SU-DHL-6 (cell line): Measurements from ENCODE around the gene RBM48.

Experiments used
- H2AFZ ChIP-seq: fragments of 200-600 bp; sonication (generic); 2 replicates; pipeline ENCODE4 v1.6.1; 2014; ENCODE audit warnings: low read depth, mild to moderate bottlenecking, moderate library complexity, mixed read lengths, antibody characterized with exemption, low read length; ENCODE audit not compliant: severe bottlenecking
- H3F3A ChIP-seq: fragments of 200-600 bp; shearing (Covaris generic); 2 replicates; pipeline ENCODE4 v1.6.0; 2016; ENCODE audit warnings: antibody characterized with exemption, mild to moderate bottlenecking; ENCODE audit not compliant: insufficient read depth
- H3K27ac ChIP-seq: fragments of 200-600 bp; sonication (generic); 2 replicates; pipeline ENCODE4 v1.5.1; 2016; ENCODE audit warnings: low read depth, mild to moderate bottlenecking, low read length, moderate library complexity, mixed read lengths
- H3K27me3 ChIP-seq: fragments of 200-600 bp; sonication (generic), shearing (Covaris generic); 2 replicates; pipeline ENCODE4 v1.6.0; 2014; ENCODE audit warnings: mild to moderate bottlenecking, low read length
- H3K36me3 ChIP-seq: fragments of 200-600 bp; sonication (generic); 2 replicates; pipeline ENCODE4 v1.6.1; 2014; ENCODE audit warnings: mild to moderate bottlenecking, low read length, mixed read lengths
- H3K4me2 ChIP-seq: fragments of 300-600, 200-600 bp; shearing (Covaris generic), sonication (generic); 2 replicates; pipeline ENCODE4 v1.6.0; 2014; ENCODE audit warnings: low read length, low read depth, mild to moderate bottlenecking; ENCODE audit not compliant: poor library complexity, severe bottlenecking
- H3K4me3 ChIP-seq: fragments of 200-600 bp; sonication (generic); 2 replicates; pipeline ENCODE4 v1.5.1; 2014; ENCODE audit warnings: antibody characterized with exemption, low read length, mild to moderate bottlenecking, mixed read lengths; ENCODE audit not compliant: insufficient read depth, poor library complexity, severe bottlenecking
- H3K79me2 ChIP-seq: fragments of 200-600 bp; sonication (generic); 2 replicates; pipeline ENCODE4 v1.6.1; 2014; ENCODE audit warnings: mild to moderate bottlenecking, low read length, moderate library complexity; ENCODE audit not compliant: insufficient read depth
- H3K9ac ChIP-seq: fragments of 200-600 bp; sonication (generic); 2 replicates; pipeline ENCODE4 v1.7.0; 2014; ENCODE audit warnings: mild to moderate bottlenecking, low read length
- H3K9me2 ChIP-seq: fragments of 200-600 bp; sonication (generic); replicated peaks from 2 replicates; pipeline ENCODE4 v1.6.1; 2014; ENCODE audit warnings: low read length; ENCODE audit not compliant: insufficient read depth
- H3K9me3 ChIP-seq: fragments of 200-600 bp; sonication (generic); 2 replicates; pipeline ENCODE4 v1.6.1; 2014; ENCODE audit warnings: low read length, mixed read lengths; ENCODE audit not compliant: insufficient read depth
- H4K20me1 ChIP-seq: fragments of 200-600 bp; sonication (generic); 2 replicates; pipeline ENCODE4 v1.6.1; 2014; ENCODE audit warnings: low read depth, mild to moderate bottlenecking, antibody characterized with exemption, low read length, moderate library complexity, mixed read lengths
- CTCF ChIP-seq: fragments of 200-600 bp; sonication (generic); IDR thresholded peaks from one replicate; pipeline ENCODE4 v1.5.1; 2017; ENCODE audit warnings: antibody characterized with exemption, mild to moderate bottlenecking, low read length, moderate library complexity; ENCODE audit not compliant: insufficient read depth, poor library complexity, severe bottlenecking
- EZH2phosphoT487 ChIP-seq: fragments of 200-600 bp; sonication (generic), shearing (Covaris generic); conservative IDR thresholded peaks from 2 replicates; pipeline ENCODE4 v1.6.1; 2018; ENCODE audit warnings: mild to moderate bottlenecking, antibody characterized with exemption, low read length, moderate library complexity, mixed read lengths

RBM48 gene

GRCh38 chr7:92503767-92504166 is 24.8 kb upstream of the RBM48 start:
- Histone ChIP-seq H3K27me3 (no peaks in the 10 kb centered on the region), H3K79me2 (no peaks in the 10 kb centered on the region), H4K20me1 (no peaks in the 10 kb centered on the region), H2AFZ (no peak overlapping the region), H3K36me3 (peaks cover 56% of the 10 kb centered on the region), H3K9me3 (no peaks in the 10 kb centered on the region), H3K9ac (no peak overlapping the region), H3K4me2 (no peak overlapping the region), H3K9me2 (no peaks in the 10 kb centered on the region), H3K27ac (no peak overlapping the region), H3F3A (no peaks in the 10 kb centered on the region; the same call in 1 of the 2 replicates), H3K4me3 (no peak overlapping the region)
- TF ChIP-seq CTCF (no peak), EZH2phosphoT487 (no peak)

GRCh38 chr7:92504563-92504962 is 24.0 kb upstream of the RBM48 start:
- H3K4me3 ChIP-seq, result no peak overlapping the region
- H2AFZ ChIP-seq, result no peak overlapping the region
- H4K20me1 ChIP-seq, result no peaks in the 10 kb centered on the region
- no peaks in the 10 kb centered on the region for H3K9me2 ChIP-seq
- TF ChIP-seq CTCF, result no peak
- TF ChIP-seq EZH2phosphoT487, result no peak
- H3K9me3 ChIP-seq, result no peaks in the 10 kb centered on the region
- no peaks in the 10 kb centered on the region for H3K27me3 ChIP-seq
- no peak overlapping the region for H3K27ac ChIP-seq
- no peak overlapping the region for H3K4me2 ChIP-seq
- peaks cover 52% of the 10 kb centered on the region for H3K36me3 ChIP-seq
- H3F3A ChIP-seq, result no peaks in the 10 kb centered on the region; the same call in 1 of the 2 replicates
- H3K79me2 ChIP-seq, result no peaks in the 10 kb centered on the region
- no peak overlapping the region for H3K9ac ChIP-seq

GRCh38 chr7:92506363-92506762 is 22.2 kb upstream of the RBM48 start:
- Histone ChIP-seq H3K4me2 (no peak overlapping the region), H3F3A (no peaks in the 10 kb centered on the region; the same call in 1 of the 2 replicates), H3K4me3 (no peak overlapping the region), H3K27ac (no peak overlapping the region), H3K9me3 (no peaks in the 10 kb centered on the region), H2AFZ (no peak overlapping the region), H3K79me2 (no peaks in the 10 kb centered on the region), H3K9me2 (no peaks in the 10 kb centered on the region), H4K20me1 (no peaks in the 10 kb centered on the region), H3K36me3 (peaks cover 44% of the 10 kb centered on the region), H3K9ac (no peak overlapping the region), H3K27me3 (no peaks in the 10 kb centered on the region)
- no peak for TF ChIP-seq CTCF
- TF ChIP-seq EZH2phosphoT487, result no peak

- Histone ChIP-seq H3K36me3 (peaks cover 34% of the 10 kb centered on the region), H3K27me3 (no peaks in the 10 kb centered on the region), H3K4me3 (no peak overlapping the region), H2AFZ (no peak overlapping the region), H3K9me2 (no peaks in the 10 kb centered on the region), H3F3A (no peaks in the 10 kb centered on the region), H3K79me2 (no peaks in the 10 kb centered on the region), H4K20me1 (no peaks in the 10 kb centered on the region), H3K9me3 (no peaks in the 10 kb centered on the region), H3K27ac (no peak overlapping the region), H3K9ac (no peak overlapping the region), H3K4me2 (no peak overlapping the region)
- TF ChIP-seq CTCF (no peak), EZH2phosphoT487 (no peak)
Measured at GRCh38 chr7:92508946-92509345, 19.6 kb upstream of the RBM48 start.
